Neuronal stem cell (in vitro differentiated cells): ENCODE data around the gene ZFAND3.

Experiments used
- DNase-seq: peaks from one replicate; pipeline ENCODE4 v3.0.0-alpha.2; 2013; ENCODE audit warnings: low spot score
- H2AFZ ChIP-seq: one replicate; pipeline ENCODE4 v1.6.1; 2013; ENCODE audit warnings: mild to moderate bottlenecking, low read length, inconsistent platforms
- H2AK5ac ChIP-seq: 2 replicates; pipeline ENCODE4 v1.6.1; 2013; ENCODE audit warnings: low read depth, mild to moderate bottlenecking, inconsistent platforms, low read length, moderate library complexity, mixed read lengths
- H2BK120ac ChIP-seq: 2 replicates; pipeline ENCODE4 v1.6.1; 2013; ENCODE audit warnings: low read depth, mild to moderate bottlenecking, inconsistent platforms, low read length, moderate library complexity, mixed read lengths
- H2BK12ac ChIP-seq: one replicate; pipeline ENCODE4 v1.6.1; 2013; ENCODE audit warnings: low read length, inconsistent platforms
- H2BK15ac ChIP-seq: 2 replicates; pipeline ENCODE4 v1.6.1; 2013; ENCODE audit warnings: mild to moderate bottlenecking, low read length, inconsistent platforms, mixed read lengths
- H2BK5ac ChIP-seq: one replicate; pipeline ENCODE4 v1.6.1; 2013; ENCODE audit warnings: inconsistent platforms, mild to moderate bottlenecking, low read length, moderate library complexity
- H3K14ac ChIP-seq: one replicate; pipeline ENCODE4 v1.6.1; 2013; ENCODE audit warnings: low read length, inconsistent platforms
- H3K18ac ChIP-seq: 2 replicates; pipeline ENCODE4 v1.6.1; 2013; ENCODE audit warnings: low read length, inconsistent platforms
- H3K23ac ChIP-seq: 2 replicates; pipeline ENCODE4 v1.6.1; 2013; ENCODE audit warnings: low read depth, mild to moderate bottlenecking, mixed read lengths, low read length, inconsistent platforms; ENCODE audit not compliant: poor library complexity
- H3K27ac ChIP-seq: replicated peaks from 3 replicates; pipeline ENCODE4 v1.5.1; 2013; ENCODE audit warnings: low read length, inconsistent platforms
- H3K27me3 ChIP-seq, 3 experiments: 2 replicates each; pipeline ENCODE4 v1.6.1; 2013; ENCODE audit warnings: low read length in 3 of 3, mild to moderate bottlenecking in 2 of 3, inconsistent platforms in 1 of 3, low read depth in 1 of 3, mixed read lengths in 1 of 3, moderate library complexity in 1 of 3; ENCODE audit not compliant: control insufficient read depth in 3 of 3, insufficient read depth in 3 of 3
- H3K36me3 ChIP-seq, 2 donors: replicated peaks in 1 of 2; 2 replicates each; pipeline ENCODE4 v1.6.1; 2013; ENCODE audit warnings: low read length in 2 of 2; ENCODE audit not compliant: control insufficient read depth in 2 of 2, insufficient read depth in 2 of 2
- H3K4ac ChIP-seq: 2 replicates; pipeline ENCODE4 v1.6.1; 2013; ENCODE audit warnings: inconsistent platforms, mild to moderate bottlenecking, low read length, moderate library complexity
- H3K4me1 ChIP-seq, 2 donors: 1 replicate in 1 of 2; 2 replicates in 1 of 2; pipeline ENCODE4 v1.6.1; 2013; ENCODE audit warnings: low read length in 2 of 2, low read depth in 1 of 2; ENCODE audit not compliant: control insufficient read depth in 2 of 2, insufficient read depth in 1 of 2
- H3K4me2 ChIP-seq: one replicate; pipeline ENCODE4 v1.6.1; 2013; ENCODE audit warnings: mild to moderate bottlenecking, low read length, inconsistent platforms; ENCODE audit not compliant: insufficient read depth, poor library complexity, severe bottlenecking
- H3K4me3 ChIP-seq, 2 donors: 2 replicates each; pipeline ENCODE4 v1.5.1; 2013; ENCODE audit warnings: low read length in 2 of 2, mild to moderate bottlenecking in 2 of 2, inconsistent platforms in 1 of 2, moderate library complexity in 1 of 2
- H3K79me1 ChIP-seq: one replicate; pipeline ENCODE4 v1.6.1; 2013; ENCODE audit warnings: low read depth, mild to moderate bottlenecking, inconsistent platforms, low read length, moderate library complexity
- H3K9ac ChIP-seq: one replicate; pipeline ENCODE4 v1.6.1; 2013; ENCODE audit warnings: mild to moderate bottlenecking, low read depth, low read length, inconsistent platforms; ENCODE audit not compliant: poor library complexity
- H3K9me3 ChIP-seq, 2 donors: replicated peaks in 1 of 2; 2 replicates each; pipeline versions ENCODE3 to v1.6.1; 2013; ENCODE audit warnings: low read length in 2 of 2, mild to moderate bottlenecking in 2 of 2, inconsistent platforms in 1 of 2, low read depth in 1 of 2, mixed read lengths in 1 of 2, moderate library complexity in 1 of 2; ENCODE audit not compliant: control insufficient read depth in 2 of 2, insufficient read depth in 1 of 2
- H4K8ac ChIP-seq: one replicate; pipeline ENCODE4 v1.6.1; 2013; ENCODE audit warnings: low read depth, mild to moderate bottlenecking, inconsistent platforms, low read length, moderate library complexity
- H4K91ac ChIP-seq: one replicate; pipeline ENCODE4 v1.6.1; 2013; ENCODE audit warnings: low read length, low read depth, mild to moderate bottlenecking, inconsistent platforms; ENCODE audit not compliant: poor library complexity
- WGBS, 2 donors: extraction: QIAGEN DNeasy Blood & Tissue Kit; methylation state at CpG; one replicate each; pipeline ENCODE4 v1.1.7; 2013; ENCODE audit warnings: missing lambda C conversion rate in 2 of 2, mixed read lengths in 1 of 2; ENCODE audit not compliant: insufficient read length in 2 of 2, insufficient replicate concordance in 1 of 2; ENCODE audit errors: extremely low coverage in 2 of 2; 5-methylcytosine and 5-hydroxymethylcytosine counted together

The ZFAND3 gene

DNA sequence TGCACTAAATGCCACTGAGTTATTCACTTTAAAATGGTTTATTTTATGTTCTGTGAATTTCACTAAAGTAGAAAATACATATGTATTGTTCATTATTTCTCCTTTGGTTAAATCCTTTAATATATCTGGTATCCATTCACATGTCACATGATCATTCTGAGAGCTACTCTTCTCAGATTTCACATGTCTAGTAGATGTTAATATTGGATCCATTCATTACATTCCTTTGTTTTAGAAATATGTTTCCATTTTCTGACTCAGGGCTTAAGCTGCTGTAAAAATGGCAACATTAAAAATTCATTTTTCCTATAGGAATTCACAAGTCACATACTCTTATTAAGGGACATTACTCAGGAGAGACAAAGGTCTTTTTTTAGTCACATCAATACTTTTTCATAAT is 205.4 kb downstream of the ZFAND3 start:
- no peak for DNase-seq
- no peaks in the 10 kb centered on the region for H3K27me3 ChIP-seq
- no peak overlapping the region for H3K4me3 ChIP-seq
- H2BK15ac ChIP-seq, result no peak overlapping the region
- H2AFZ ChIP-seq, result no peak overlapping the region
- peaks cover 7 to 8% of the 10 kb centered on the region in 2 donors for H3K4me1 ChIP-seq
- no peak overlapping the region for H2BK120ac ChIP-seq
- H3K79me1 ChIP-seq, result no peaks in the 10 kb centered on the region
- H2BK12ac ChIP-seq, result no peak overlapping the region
- no peaks in the 10 kb centered on the region for H3K36me3 ChIP-seq
- H2AK5ac ChIP-seq, result no peak overlapping the region
- no peak overlapping the region for H3K9ac ChIP-seq
- peaks cover 0 to 8% of the 10 kb centered on the region in 2 donors for H3K9me3 ChIP-seq
- no peak overlapping the region for H3K14ac ChIP-seq
- no peak overlapping the region for H2BK5ac ChIP-seq
- no peak overlapping the region for H4K8ac ChIP-seq
- H3K4ac ChIP-seq, result no peak overlapping the region
- no peak overlapping the region for H3K23ac ChIP-seq
- no peak overlapping the region for H3K4me2 ChIP-seq
- no peak overlapping the region for H4K91ac ChIP-seq
- H3K18ac ChIP-seq, result no peak overlapping the region
- H3K27ac ChIP-seq, result no peak overlapping the region

GRCh38 chr6:38025451-38025850 is 205.9 kb downstream of the ZFAND3 start:
- H3K79me1 ChIP-seq, result no peaks in the 10 kb centered on the region
- no peak overlapping the region for H3K9ac ChIP-seq
- H3K9me3 ChIP-seq, result peaks cover 0 to 13% of the 10 kb centered on the region in 2 donors
- peaks cover 7 to 8% of the 10 kb centered on the region in 2 donors for H3K4me1 ChIP-seq
- H3K36me3 ChIP-seq, result no peaks in the 10 kb centered on the region
- H4K8ac ChIP-seq, result no peak overlapping the region
- H3K23ac ChIP-seq, result no peak overlapping the region
- no peak overlapping the region for H3K14ac ChIP-seq
- no peak overlapping the region for H2BK12ac ChIP-seq
- H3K4me2 ChIP-seq, result no peak overlapping the region
- H3K18ac ChIP-seq, result no peak overlapping the region
- H2BK15ac ChIP-seq, result no peak overlapping the region
- H2AFZ ChIP-seq, result no peak overlapping the region
- no peak overlapping the region for H2BK5ac ChIP-seq
- no peak overlapping the region for H2BK120ac ChIP-seq
- H3K4ac ChIP-seq, result no peak overlapping the region
- H2AK5ac ChIP-seq, result no peak overlapping the region
- H3K4me3 ChIP-seq, result no peak overlapping the region
- no peak overlapping the region for H4K91ac ChIP-seq
- H3K27ac ChIP-seq, result no peak overlapping the region
- no peak for DNase-seq
- H3K27me3 ChIP-seq, result no peaks in the 10 kb centered on the region

DNA sequence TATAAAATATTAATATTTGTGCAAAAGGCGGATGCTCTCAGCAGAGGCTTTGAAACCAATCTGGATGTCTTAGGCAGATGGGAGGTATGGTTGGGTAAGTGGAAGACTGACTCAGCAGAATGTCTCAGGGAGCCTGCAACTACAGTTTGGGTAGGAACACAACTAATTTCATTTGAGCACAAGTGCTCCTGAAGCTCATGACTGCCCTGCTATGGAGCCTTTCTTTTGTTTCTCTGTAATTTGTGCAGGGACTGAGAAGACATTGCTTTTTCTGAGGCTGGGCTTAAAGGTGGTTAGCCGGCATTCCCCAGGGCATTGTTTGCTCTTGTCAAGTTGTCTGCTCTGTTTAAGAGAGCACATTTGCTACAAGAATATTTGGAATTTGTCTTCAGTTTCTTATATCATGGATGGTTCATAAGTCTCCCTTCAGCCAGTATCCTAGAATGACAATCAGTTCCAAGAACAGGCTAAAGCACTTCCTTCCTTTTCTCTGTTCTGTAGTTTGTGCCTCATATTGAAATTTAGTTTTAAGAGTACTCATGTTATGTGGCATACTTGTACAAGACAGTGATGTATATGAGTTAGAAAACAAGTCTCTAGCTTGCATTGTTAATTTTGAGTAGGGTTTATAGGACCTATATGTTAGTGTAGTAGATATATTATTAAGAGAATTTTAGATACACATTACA is 208.3 kb downstream of the ZFAND3 start:
- Histone ChIP-seq H3K27ac (no peak overlapping the region), H3K18ac (no peak overlapping the region)

GRCh38 chr6:38030380-38030779 is 210.9 kb downstream of the ZFAND3 start:
- H2BK15ac ChIP-seq, result no peak overlapping the region

More for the DNA sequence above, 208.3 kb downstream of the ZFAND3 start:
- peaks cover 0 to 16% of the 10 kb centered on the region in 2 donors for H3K9me3 ChIP-seq
- no peak overlapping the region for H2AFZ ChIP-seq
- no peaks in the 10 kb centered on the region for H3K27me3 ChIP-seq
- H3K79me1 ChIP-seq, result no peaks in the 10 kb centered on the region
- H3K4me3 ChIP-seq, result no peak overlapping the region
- no peak overlapping the region for H3K23ac ChIP-seq
- H3K4me1 ChIP-seq, result peaks cover 7 to 8% of the 10 kb centered on the region in 2 donors
- DNase-seq, result no peak
- no peak overlapping the region for H4K91ac ChIP-seq
- H4K8ac ChIP-seq, result no peak overlapping the region
- no peak overlapping the region for H3K4ac ChIP-seq
- no peak overlapping the region for H3K4me2 ChIP-seq
- H2AK5ac ChIP-seq, result no peak overlapping the region
- no peak overlapping the region for H3K9ac ChIP-seq
- H3K14ac ChIP-seq, result no peak overlapping the region
- no peaks in the 10 kb centered on the region for H3K36me3 ChIP-seq
- no peak overlapping the region for H2BK12ac ChIP-seq
- no peak overlapping the region for H2BK120ac ChIP-seq
- no peak overlapping the region for H2BK15ac ChIP-seq
- no peak overlapping the region for H2BK5ac ChIP-seq
- no CpG with 5 or more reads among the region's 2 CpGs for WGBS, 2 donors

More at GRCh38 chr6:38030380-38030779, 210.9 kb downstream of the ZFAND3 start:
- Histone ChIP-seq H2BK5ac (no peak overlapping the region), H3K23ac (no peak overlapping the region), H2AK5ac (no peak overlapping the region), H3K79me1 (no peaks in the 10 kb centered on the region), H3K4ac (no peak overlapping the region), H3K14ac (no peak overlapping the region), H2AFZ (no peak overlapping the region), H3K18ac (no peak overlapping the region), H3K36me3 (no peaks in the 10 kb centered on the region), H3K9me3 (peaks cover 0 to 8% of the 10 kb centered on the region in 2 donors), H3K4me3 (no peak overlapping the region), H3K4me1 (peaks cover 7 to 20% of the 10 kb centered on the region in 2 donors), H3K4me2 (no peak overlapping the region), H3K27ac (no peak overlapping the region), H3K9ac (no peak overlapping the region), H2BK12ac (no peak overlapping the region), H2BK120ac (no peak overlapping the region), H3K27me3 (no peaks in the 10 kb centered on the region), H4K91ac (no peak overlapping the region), H4K8ac (no peak overlapping the region)
- DNase-seq, result no peak
